HG02588 (cell line): ENCODE data around the gene ABCA13.

Source experiments
- ATAC-seq: cut with Tn5 transposase; IDR thresholded peaks from one replicate; pipeline ENCODE4 v1.9.1; 2021; ENCODE audit warnings: mild to moderate bottlenecking, moderate library complexity; ENCODE audit not compliant: unreplicated experiment

Gene ABCA13

DNA sequence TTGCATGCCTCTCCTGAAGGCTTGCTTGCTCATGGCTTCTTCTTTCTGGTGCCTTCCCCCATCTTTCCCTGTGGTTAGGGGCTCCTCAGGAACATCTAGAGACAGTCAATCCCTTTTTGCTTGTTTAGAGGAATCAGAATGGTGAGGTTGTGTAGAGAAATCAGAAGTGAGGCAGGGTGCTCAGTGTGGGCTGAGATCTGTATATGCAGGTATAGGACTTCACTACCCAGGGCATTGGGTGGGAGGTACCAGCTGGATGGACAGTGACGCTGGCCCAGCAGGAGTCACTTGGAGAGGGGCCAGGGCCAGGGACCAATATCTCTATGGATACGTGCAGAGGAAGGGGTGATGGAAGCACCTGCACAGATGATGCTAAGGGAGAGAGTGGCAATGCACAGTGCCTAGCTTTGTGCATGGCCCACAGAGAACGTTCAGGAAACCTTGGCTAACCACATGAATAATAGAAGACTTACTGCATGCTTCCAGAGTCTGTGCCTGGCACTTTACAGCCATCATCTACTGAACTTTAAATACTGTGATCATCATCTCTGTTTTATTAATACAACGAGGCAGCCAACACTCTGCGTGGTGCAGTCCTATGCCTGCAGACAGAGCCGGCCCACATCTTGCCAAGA, 255.2 kb downstream of the ABCA13 start:
- no peak for ATAC-seq

DNA sequence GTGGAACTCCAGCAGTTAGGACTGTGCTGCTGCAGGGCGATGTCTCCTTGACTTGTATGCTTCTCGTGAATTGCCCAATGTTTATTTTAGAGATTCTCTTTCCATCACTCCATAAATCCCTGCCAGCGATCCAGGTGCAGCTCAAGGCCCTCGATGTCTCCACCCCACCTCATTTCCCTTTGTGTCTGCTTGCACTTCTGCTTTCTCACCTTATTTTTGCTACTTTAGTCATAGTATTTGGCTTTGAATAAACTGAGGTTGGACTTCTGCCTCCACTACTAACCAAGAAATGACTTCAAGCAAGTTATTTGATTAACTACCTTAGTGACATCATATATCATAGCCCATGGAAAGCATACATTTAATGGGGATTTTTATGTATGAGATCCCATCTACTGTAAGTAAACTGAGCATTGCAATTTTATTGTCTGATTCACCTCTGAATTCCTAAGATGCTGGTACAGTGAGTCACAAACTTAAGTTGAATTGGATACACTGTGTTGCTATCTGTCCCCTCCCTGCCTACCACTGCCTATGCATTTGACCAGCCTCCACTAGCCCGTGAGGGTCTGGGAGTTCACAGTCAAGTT, 255.8 kb downstream of the ABCA13 start:
- no peak for ATAC-seq

DNA sequence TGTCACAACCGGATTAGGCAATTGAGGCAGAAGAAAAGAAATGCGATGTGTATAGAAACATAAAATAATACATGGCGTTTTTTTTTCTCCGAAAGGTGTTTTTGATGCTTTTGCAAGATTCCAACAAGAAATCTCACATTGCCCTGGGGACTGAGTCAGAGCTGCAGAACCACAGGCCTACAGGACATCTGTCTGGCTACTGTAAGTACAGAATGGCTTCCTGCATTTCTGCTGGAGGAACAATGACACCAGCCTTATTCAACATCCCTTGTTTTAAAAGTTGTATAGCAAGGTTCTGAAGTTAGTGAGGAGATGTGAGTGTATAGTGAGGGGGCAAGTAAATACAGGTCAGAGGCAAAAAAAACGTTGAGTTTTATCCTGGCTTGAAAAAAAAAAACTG, 256.4 kb downstream of the ABCA13 start:
- ATAC-seq = no peak

DNA sequence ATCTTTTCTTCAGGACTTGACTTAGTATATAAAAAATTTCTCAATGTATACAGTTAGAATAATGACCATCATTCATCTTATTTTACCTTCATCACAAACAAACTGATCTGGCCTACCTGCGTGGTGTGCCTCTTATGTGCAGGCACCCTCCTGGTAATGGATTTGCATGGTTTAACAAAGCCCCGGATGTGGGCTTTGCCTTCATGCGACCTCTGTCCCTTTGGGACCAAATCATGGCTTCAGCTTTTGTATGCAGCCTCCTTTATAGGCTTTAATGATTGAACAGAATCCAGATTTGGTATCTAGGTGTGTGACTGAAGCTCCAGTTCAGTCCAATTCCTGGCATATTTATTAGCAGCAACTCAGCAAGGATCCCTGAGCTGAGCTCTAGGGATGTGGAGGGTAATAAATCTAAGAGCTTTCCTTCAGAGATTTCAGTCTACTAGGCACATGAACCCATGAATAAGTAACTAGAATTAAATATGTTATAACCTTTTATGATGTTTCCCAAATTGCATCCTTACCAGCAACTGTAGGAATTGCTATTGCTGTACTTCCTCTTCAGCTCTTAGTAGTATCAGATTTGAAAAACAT, 256.9 kb downstream of the ABCA13 start:
- ATAC-seq = no peak

DNA sequence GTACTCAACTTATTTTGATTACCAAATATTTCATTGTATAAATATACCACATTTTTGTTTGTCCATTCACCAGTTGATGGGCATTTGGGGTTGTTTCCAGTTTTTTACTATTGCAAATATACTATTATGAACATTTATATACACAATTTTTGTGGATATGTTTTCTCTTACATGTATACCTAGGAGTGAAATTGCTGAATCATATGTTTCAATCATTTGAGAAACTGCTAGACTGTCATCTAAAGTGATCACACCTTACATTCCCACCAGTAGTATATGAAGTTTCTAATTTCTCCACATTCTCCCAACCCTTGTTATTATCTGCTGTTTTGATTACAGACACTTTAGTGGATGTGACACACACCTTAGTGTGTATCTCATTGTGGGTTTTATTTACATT, 257.9 kb downstream of the ABCA13 start:
- no peak for ATAC-seq

DNA sequence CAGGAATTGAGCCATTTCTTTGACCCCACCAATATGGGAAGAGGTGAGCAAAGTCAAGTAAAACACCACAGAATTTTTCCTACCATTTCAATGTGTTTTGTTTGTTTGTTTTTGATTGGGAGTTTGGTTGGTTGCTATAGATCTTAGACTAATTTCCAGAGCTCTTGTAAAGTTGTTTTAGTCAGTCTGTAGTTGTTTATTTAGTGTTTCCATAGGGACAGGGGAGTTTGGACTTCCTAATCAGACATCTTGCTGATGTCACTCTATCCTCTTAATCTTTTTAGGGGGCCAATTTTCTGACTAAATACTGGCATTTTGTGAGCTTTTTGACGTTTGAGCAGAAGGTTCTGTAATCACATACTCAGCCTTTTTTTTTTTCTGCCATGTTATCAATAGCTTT, 266.9 kb downstream of the ABCA13 start:
- ATAC-seq = no peak

DNA sequence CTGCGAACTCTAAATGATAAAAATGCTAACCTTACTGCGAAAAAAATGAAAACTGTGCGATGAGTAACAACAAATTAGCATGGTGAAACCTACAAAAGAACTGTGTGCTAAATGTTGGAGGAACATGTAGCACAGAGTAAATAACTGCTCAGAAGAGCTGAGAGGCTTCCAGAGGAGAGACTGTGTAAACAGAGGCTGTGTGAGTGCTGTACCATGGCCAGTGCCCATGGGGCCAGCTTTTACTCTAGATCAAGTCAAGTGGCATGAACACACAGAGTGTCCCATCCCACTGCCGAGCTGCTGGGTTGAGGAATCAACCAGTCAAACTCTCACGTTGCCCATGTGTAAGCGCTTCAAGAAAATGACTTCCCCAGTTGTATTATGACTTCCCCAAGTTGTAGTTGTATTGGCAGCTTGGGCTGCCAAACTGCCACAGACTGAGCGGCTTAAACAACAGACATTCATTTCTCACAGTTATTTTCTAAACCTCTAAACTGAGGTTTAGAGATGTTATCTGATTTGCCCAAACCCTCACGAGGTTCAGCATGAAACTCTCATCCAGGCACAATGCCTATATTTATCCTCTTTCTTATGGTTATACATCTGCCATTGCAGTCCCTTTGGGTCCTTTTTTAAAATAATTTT, 270.7 kb downstream of the ABCA13 start:
- no peak for ATAC-seq

DNA sequence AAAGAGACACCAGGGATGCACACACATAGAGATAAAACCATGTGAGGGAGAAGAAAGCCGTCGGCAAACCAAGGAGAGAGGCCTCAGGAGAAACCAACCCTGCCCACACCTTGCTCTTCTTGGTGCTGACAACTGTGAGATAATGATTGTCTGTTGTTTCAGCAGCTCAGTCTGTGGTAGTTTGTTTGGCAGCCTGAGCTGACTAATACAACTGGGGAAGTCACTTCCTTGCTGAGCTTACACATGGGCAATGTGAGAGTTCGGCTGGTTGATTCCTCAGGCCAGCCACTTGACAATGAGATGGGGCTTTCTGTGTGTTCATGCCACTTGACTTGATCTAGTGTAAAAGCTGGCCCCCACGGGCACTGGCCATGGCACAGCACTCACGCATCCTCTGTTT, 271.8 kb downstream of the ABCA13 start:
- no peak for ATAC-seq

DNA sequence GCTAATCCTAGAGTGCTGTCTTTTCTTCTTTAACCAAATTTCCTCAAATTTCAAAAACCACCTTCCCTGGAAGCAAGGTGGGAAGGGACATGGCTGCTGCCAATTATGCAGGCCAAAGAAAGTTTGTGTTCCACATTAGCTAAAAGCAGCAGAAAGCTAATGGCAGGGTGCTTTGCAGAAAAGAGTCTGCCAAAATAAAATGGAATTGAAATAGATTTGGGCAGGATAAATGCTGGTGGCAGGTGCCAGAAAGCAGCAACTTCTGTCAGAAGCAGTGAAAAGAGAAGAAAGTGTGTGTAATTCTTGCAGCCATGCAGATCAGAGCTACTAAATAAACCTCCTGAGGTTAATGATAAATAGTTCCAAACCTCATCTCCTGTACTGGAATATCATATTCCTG, 275.5 kb downstream of the ABCA13 start:
- ATAC-seq = no peak

DNA sequence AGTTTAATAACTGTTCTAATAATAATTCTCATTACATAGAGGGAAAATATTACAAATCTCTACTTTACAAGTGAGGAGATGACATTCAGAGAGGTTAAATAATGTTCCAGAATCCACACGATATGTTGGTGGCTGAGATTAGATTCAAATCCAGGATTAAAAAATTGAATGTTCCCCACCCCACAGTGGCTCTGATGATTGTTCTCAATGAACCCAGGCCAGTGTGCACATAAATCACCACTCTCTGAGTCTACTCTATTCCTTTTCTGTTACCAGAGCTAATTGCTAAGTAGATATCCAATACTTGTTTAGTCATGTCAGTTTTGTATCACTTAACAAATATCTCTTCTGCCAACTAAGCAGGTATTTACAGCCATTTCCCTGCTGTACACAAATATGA, 281.0 kb downstream of the ABCA13 start:
- ATAC-seq = no peak

DNA sequence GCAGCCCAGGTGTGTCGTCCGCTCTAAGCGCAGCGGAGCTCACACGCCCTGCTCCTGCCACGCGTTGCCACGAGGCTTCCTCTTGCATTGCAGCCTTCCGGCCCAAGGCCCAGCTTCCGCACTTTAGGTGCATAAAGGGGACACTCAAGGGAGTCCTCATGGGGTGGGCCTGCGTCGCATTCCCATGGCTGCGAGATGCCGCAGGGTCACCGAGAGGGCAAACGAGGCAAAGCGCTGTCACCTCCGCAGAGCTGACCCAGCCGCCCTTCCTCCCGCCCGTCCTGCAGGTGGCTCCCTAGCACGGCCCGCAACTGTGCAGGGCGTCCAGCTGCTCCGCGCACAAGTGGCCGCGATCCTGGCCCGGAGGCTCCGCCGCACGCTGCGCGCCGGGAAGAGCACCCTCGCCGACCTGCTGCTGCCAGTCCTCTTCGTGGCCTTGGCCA, 283.5 kb downstream of the ABCA13 start:
- ATAC-seq = no peak

DNA sequence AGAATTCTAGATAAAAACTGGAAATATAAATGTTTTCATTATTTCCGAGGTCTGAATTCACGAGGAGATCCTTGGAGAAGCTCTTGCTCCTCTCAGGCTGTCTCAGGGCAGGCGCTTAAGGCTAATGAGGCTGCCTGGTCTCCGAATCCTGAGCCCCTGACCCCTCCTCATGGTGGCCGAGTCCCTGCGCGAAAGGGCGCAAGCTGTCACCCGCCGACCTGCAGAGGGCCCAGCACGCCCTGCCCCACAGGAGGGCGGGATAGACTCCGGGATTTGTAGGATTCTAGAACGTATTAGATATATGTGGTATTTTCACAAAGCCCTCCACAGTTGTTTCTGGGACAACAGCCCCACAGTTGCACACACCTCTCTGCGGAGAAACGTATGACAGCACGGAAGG, 284.1 kb downstream of the ABCA13 start:
- no peak for ATAC-seq

DNA sequence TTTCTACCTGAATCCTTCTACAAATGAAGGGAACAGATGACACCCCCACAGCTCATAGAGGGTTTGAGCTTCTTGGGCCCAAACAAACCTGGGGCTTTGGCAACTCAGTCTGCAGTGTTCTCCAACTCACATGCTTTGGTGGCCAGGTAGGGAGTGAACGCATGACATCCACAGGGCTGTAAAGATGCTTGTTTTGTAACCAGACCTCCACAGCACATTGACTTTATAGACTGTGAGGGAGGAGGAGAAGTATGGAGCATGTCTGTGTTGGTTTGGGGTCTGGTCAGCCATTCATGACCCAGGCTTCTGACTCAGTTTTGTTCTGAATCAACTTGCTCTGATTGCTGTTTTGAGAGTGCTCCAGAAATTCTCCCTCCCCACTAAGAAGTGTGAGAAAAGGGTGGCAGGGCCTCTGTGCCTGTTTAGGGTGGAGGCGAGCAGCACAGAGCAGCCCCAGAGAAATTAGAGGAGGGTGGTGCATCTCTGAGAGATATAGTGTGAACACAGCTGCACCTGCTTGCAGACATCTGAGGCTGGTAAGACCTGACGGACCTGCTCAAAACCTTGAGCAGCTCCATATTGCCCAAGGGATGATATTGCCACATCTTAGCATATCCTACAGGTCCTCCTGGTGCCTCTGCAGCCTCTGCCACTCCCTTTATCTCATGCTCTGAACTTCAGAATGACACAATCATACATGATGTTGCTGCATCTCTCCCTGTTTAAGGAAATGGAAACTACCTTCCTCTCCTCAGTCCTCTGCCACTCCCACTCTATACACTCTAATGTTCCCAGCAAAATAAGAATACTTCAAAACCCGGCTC, 287.7 kb downstream of the ABCA13 start:
- no peak for ATAC-seq

DNA sequence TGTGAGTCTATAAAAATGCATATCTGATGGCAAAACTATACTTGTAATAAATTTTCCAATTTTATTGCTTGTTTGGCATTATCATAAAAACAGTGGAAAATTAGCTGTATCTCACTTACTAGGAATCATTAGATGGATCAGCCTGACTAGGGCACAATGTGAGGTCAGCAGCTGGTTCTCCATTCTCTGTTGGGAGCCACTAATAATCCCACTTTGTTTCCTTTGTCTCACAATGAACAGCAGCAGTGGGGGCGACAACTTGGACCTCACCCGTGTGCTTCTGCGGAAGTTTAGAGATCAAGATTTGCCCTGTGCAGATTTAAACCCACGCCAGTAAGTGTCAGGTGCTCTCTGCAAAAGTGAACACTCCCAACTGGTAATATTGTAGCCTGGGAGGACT, 295.5 kb downstream of the ABCA13 start:
- ATAC-seq = no peak

DNA sequence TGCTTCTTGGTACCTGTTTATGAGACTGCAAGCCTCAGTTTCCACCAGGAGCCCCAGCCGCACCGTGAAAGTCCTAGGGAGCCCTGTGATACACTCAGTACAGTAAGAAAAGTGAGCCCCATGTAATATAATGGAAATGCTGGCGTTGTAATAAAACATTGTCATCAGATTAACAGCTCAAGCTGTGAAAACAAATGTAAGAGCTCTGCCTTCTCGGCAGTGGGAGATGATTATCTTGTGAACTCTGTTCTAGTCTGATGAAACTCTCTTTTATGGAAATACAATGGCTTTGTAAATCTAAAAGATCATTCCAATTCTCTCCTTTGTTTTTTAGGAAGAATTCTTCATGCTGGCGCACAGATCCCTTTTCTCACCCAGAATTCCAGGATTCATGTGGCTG, 299.9 kb downstream of the ABCA13 start:
- ATAC-seq = no peak

DNA sequence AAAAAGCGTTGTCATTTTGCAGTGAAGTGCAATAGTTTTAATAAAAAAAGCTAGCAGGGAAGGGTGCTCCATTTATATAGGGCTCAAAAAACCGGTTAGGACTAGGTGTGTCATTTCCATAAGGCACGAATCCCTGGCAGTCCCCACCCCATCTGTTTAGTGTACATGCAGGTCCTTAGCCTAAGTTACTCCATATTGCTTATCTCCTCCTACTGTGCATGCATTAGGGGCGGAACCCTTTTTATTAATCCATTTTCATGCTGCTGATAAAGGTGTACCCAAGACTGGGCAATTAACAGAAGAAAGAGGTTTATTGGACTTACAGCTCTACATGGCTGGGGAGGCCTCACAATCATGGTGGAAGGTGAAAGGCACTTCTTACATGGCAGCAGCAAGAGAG, 301.4 kb downstream of the ABCA13 start:
- no peak for ATAC-seq

DNA sequence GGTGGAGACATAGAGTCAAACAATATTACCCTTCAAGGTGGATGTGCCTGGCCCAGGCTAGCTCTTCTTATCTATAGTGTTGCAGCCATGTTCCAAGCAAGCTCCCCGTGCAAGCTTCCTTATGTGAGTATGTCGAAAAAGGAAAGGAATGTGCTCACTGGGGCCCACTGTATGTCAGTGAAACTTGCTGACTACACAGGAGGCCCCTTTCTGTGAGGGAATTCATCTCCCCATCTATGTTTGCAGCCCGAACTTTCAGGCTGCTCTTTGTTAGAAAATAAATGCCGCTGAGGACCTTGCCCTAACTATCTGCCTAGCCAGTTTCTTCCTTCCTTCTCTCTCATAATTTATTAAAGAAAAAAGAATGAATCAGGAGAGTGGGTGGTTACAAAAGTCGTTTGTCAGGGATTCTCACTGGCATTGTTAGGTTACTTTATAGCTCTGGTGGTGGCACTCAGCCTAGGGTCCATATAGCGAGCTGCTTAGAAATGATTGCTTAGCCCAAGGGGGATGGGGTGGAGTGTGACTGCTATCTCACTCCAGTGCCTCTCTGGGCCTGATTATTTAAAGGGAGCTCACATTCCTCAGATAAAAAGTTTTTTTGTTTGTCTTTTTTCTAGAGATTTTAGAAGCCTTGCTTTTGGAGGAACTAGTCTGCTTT, 302.1 kb downstream of the ABCA13 start:
- no peak for ATAC-seq

DNA sequence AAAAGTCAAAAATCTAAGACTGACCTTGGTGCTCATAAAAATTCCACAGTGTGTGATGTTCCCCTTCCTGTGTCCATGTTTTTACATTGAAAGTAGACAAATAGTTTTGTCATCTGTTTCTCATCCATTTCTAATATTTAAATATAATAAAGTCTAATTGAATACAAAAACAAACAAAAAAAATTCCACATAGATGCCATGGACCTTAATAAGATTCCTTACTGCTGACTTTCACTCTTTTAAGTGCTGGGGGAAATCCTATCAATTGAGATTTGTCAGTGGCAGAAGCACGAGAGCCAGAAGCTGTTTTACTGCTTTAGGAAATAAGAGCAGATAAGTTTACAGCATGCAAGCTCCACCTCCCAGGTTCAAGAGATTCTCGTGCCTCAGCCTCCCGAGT, 310.0 kb downstream of the ABCA13 start:
- no peak for ATAC-seq

DNA sequence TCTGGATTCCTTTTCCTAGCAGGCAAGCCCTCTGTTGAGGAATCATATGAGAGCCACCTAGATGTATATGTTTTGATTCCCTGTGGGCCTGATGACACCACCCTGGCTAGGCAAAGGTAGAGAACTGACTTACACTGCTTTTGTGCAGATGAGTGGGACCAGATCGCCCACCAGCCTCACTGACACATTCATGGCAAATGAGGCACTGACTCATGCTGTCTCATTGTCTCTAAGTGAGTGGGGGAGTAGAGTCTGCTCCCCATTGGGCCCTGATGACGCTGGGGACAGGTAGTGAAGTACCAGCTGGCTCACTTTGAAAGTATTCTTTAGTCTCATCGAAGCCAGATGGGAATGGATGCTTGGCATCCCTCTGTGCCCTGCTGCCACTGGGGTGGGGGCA, 326.3 kb downstream of the ABCA13 start:
- no peak for ATAC-seq

DNA sequence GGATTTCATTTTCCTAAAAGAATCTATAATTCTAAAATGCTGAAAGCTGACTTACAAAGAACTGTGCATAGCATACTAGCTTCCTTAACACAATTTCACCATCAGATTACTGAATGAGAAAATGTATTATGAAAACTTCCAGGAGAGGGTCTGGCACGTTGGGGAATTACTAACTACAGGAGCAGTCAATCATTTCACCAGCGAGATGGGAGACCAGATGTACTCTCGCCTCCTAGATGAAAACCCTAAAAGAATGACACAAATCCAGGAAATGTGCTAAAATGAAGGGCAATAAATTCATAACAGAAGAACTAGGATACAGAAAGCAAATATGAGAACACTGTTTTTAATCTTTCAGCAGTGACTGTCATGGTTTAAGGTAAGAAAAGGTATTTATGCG, 330.8 kb downstream of the ABCA13 start:
- no peak for ATAC-seq

DNA sequence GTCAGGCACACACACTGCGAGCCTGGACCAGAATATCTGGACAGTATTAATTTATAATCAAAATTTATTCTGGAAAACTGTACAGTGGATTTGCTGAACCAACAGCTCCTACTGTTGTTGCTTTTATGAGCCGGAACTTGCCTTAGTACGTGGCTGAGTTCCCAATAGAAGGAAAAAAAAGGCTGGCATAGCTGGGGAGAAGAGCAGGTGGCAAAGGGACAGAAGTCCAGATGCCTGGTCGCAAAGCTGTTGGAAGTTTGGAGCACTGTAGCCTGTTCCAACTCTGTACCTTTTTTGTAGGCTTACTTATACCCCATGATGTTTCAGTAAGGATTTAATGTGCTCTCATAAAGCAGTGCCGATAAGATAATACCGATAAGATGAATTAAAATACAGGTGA, 333.8 kb downstream of the ABCA13 start:
- no peak for ATAC-seq
